GM12873 (cell line): ENCODE data around the gene DENND2A.

Source experiments
- CTCF ChIP-seq: IDR thresholded peaks from 2 replicates; pipeline ENCODE4 v1.5.1; 2012; ENCODE audit warnings: low read depth, mild to moderate bottlenecking, moderate library complexity, low read length, control low read depth; ENCODE audit not compliant: insufficient read depth; ENCODE audit errors: missing control alignments

The DENND2A gene

DNA sequence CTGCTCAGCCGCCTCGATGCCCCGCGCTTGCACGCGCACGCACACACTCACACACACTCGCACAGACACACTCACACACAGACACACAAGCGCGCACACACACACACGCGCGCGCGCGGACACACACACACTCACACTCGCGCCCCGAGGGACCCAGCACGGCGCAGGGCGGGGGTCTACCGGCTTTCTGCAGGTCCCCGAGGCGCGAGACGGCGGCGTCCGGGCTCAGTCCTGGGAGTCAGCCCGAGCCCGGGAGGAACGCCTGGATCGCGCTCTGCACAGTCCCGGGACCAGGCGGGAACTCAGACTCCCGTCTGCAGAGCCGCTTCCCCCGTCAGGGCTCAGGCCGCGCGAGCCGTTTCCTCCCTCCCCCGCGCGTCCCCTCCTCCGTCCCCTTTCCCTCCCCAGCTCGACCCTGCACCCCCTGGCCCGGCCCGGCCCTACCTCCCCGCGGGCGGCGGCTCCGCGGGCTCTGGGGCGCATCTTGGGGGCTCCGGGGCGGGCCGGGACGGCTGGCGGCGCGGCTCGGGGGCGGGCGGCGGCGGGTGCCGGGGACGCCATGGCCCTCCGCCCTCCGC lies 464 bp downstream of the DENND2A start:
- no peak for TF ChIP-seq CTCF

DNA sequence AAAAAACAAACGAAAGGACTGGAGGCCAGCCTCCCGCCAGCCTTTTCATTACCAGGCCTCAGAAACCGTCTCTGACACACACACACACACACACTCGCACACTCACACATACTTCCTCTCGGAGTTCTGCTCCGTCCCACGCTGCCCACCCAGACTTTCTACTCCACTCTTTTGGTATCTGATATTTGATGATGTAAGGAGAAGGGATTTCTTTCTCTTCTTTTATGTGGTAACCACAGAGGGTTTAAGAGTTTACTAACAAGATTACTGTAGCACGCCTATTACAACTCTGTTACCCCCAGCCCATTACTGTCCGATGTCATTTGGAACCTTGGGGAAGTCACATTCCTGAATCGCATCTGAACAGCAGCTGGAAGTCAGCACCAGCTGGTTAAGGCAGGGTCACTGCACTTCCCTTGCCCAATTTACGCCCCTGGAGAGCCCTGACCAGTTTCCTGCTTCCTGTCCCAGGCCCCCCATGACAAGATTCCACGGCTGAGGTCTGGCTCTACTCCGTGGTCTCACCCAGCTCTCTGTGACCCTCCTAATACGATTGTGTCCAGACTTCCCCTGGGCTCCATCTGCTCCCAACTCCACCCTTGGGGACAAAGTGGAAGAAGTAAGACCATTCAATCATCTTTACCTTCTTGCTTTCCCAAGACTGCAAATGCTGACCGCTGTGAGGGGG lies 1.1 kb downstream of the DENND2A start:
- no peak for TF ChIP-seq CTCF

DNA sequence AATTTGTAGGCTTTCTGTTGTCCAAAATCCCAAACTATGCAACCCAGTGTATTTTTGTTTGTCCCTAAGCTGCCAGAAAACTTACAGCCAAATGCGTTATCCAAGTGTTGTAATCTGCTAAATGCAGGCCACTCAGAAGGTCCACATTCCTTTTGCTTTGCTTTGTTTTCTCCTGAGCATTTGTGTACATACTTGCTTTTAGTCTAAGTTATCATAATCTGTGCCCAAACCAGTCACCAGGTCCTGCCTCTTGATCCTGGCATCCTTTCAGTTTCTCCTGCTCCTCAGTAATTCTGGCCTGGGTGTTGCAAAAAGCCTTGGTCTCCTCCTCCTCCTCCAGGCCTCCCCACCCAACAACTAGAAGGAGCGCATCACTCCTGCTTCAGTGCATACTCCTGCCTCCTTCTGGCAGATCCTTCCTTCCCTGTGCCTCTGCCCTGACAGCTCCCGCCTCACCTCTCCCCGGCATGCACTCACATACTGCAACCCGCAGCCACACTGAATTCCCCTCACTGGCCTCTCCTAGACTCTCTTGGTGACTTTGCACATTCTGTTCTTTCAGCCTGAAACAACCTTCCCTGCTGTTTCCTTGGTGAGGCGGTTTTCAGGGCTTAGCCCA lies 2.3 kb downstream of the DENND2A start:
- TF ChIP-seq CTCF: no peak

GRCh38 chr7:140637400-140637799 lies 3.2 kb downstream of the DENND2A start:
- TF ChIP-seq CTCF: no peak

- no peak for TF ChIP-seq CTCF
Observed at GRCh38 chr7:140635816-140636215, 4.8 kb downstream of the DENND2A start.

DNA sequence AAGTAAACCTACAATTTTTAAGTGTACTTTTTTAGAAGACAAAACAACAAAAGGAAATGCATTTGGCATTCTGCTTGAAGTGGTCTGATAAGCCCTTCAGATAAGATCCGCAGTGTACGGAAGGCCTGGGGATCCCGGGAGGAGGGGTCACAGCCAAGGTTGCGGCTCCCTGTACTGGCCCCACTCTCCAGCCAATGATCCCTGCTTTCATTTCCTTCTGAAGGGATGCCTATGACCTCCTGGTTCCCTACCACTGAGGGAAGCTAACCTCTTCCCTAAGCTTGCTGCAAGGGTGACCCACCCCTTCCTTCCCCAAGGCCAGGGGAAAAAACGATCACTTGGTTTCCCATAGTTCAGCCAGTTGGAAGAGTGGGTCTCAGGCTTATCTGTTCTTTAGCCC lies 5.3 kb downstream of the DENND2A start:
- TF ChIP-seq CTCF: no peak

- no peak for TF ChIP-seq CTCF
Observed at GRCh38 chr7:140631602-140632001, 9.0 kb downstream of the DENND2A start.
